Omental fat pad (tissue), 4 donors: Measurements from ENCODE around the gene NDUFB6. TPM values are rescaled to one million over a fixed set of nuclear protein-coding genes. Genes with fewer than 3 reads are reported as not detected.
"Not testable (repeated sequence)": the region's sequence is repeated elsewhere in the genome, so short reads cannot be mapped to it uniquely, and the experiment has no call there.

Experiments used
- ATAC-seq: fragments of 150-250 bp; one replicate; pipeline ENCODE4 v1.9.1; 2016; ENCODE audit warnings: mild to moderate bottlenecking, moderate library complexity; ENCODE audit not compliant: low FRiP score
- DNase-seq: peaks from one replicate; pipeline ENCODE4 v3.0.0-alpha.2; 2019; ENCODE audit warnings: low spot score
- total RNA-seq, 4 donors: library from RNA; depleted of rRNA; stranded (reverse); fragments of >200 nt; gene quantifications; one replicate each; pipeline ENCODE4 v1.1.0, GENCODE V29; 2016
- TF ChIP-seq, protein P1 (sequence below), 3 donors: fragments of 450-650 bp; IDR thresholded peaks; one replicate each; pipeline ENCODE4 v1.5.1; 2016 to 2017; ENCODE audit warnings: antibody characterized with exemption in 3 of 3, mild to moderate bottlenecking in 3 of 3, moderate library complexity in 2 of 3

Gene NDUFB6
- total RNA-seq, 4 donors from 2014 or later = 26.5 to 44.1 (median 37.4) TPM

DNA sequence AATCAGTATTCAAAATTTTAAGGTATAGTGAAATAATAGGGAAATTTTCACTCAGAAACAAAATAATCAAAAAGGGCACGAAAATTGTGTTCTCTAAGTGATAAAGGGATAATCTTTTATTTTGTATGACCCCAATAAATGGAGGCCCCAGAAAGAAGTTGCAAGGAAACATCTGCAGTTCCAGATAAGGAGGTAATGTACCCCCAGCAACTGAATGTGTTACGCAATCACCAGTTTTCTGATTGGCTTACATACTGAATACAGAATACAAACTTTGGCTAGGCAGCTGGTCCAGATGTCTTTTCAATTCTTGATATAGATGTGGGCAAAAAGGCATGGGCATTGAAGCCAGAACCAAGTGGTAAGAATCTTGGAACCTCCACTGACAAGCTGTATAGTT lies 18.9 kb downstream of the NDUFB6 start:
- DNase-seq (no peak), ATAC-seq (no peak)
- TF ChIP-seq, protein P1, sequence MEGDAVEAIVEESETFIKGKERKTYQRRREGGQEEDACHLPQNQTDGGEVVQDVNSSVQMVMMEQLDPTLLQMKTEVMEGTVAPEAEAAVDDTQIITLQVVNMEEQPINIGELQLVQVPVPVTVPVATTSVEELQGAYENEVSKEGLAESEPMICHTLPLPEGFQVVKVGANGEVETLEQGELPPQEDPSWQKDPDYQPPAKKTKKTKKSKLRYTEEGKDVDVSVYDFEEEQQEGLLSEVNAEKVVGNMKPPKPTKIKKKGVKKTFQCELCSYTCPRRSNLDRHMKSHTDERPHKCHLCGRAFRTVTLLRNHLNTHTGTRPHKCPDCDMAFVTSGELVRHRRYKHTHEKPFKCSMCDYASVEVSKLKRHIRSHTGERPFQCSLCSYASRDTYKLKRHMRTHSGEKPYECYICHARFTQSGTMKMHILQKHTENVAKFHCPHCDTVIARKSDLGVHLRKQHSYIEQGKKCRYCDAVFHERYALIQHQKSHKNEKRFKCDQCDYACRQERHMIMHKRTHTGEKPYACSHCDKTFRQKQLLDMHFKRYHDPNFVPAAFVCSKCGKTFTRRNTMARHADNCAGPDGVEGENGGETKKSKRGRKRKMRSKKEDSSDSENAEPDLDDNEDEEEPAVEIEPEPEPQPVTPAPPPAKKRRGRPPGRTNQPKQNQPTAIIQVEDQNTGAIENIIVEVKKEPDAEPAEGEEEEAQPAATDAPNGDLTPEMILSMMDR (IDR thresholded peaks at IDR 0.05) = no peak

DNA sequence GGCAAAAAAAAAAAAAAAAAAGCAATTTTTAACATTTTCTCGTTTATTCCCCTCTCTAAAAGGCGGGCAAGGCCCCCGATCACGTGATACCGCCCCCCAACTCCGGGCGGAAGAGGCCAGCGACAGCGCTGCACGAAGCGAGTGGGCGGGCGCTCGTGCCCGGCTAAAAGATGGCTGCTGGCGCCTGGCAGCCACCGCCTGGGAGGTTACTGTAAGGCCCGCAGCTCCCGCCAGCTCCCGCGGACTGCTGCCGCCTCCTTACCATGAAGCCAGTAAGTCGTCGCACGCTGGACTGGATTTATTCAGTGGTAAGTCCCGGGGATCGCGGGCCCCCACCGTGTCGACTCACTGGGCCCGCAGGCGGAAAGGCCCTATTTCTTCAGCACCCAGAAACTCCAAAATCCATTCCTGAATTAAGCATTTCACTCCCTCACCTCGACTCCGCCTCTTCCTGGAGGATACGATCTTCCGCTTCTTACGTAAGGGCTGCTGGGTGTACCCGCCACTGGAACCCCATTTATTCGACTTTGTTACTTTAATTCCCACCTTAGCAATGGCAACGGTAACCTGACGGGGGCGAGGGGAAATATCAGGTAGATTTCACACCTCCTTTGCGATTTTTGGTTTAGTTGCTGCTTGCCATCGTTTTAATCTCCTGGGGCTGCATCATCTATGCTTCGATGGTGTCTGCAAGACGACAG lies 20.6 kb downstream of the NDUFB6 start, which contains the start of the genes SMIM27 and TOPORS:
TSS of gene SMIM27 (plus strand) at position 156 of the 701 bp plus-strand sequence. CDS start at position 264, 108 bp downstream.
TSS of gene TOPORS (minus strand) at position 415 of the 701 bp plus-strand sequence. CDS start at position 265, 150 bp downstream.
- peak; percentile 92 for ATAC-seq
- peak; percentile 62 for DNase-seq
- TF ChIP-seq, protein P1 (IDR thresholded peaks at IDR 0.05) = no peak

DNA sequence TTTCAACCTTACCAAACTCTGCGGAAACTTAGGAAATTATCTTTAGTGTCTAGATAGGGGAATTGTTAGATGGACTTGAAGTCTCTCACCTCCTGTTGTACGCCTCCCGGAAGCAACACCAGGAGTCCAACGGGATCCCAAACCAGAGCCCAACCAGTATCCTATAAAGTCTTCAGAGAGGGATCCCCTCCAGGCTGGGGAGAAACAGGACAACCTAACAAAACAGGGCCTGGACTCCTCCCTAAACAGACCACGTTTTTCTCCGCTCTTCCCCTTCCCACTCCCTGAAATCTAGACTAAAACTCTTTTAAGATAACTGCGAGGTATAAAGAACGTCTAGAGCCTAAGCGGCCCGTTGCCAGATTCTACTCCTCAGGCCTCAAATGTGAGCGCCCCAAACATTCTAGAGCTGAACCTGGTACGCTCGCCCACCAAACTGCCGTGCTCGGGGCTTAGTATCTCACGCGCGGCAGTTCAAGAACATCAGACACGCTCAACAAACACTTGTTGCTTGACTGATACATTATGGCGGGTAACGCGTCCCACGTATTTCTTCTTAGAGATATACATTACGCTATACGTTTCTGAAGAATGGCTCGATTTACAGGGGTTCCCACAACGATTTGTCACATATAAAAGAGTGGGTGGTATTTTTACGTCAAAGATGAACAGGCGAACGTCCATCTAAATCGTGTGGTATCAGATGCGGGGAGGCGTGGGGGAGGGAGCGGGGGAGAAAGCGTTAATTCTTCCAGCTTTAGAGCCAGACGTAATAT lies 21.5 kb downstream of the NDUFB6 start:
- no peak for DNase-seq
- peak; percentile 35 for ATAC-seq
- TF ChIP-seq, protein P1 (IDR thresholded peaks at IDR 0.05) = no peak

DNA sequence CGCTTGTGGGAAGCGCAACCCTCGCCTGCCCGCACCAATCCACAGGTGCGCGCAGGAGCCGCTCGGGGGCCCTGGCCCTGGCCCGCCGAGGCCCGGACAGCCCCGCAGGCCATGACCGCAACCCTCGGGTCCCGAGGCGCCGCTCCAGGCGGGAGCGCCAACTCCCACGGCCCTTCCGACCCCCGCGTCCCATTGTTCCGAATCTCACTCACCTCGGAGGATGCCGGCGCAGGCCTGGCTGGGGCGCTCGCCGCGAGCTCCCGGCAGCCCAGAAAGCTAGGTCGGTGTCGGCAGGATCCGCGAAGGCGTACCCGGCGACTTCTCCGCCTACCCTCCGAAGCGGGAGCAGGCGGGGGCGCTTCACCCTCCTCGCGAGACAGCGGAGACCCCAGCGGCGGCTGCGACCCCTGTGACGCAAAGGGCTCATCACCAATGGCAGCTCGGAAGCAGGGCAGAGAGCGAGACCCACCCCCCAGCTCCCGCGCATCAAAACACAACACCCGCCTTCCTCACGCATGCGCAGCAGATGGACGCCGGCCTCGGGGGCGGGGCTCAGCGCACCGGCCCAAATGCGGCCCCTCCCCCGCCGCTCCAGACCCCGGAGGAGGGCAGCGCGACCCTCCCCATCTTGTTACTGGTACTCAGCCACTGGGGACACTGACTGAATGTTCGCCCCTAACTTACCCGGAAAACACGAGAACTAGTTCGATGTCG lies 22.2 kb downstream of the NDUFB6 start:
- TF ChIP-seq, protein P1 (IDR thresholded peaks at IDR 0.05) = no peak
- DNase-seq = peak; percentile 84
- ATAC-seq = peak; percentile 85

DNA sequence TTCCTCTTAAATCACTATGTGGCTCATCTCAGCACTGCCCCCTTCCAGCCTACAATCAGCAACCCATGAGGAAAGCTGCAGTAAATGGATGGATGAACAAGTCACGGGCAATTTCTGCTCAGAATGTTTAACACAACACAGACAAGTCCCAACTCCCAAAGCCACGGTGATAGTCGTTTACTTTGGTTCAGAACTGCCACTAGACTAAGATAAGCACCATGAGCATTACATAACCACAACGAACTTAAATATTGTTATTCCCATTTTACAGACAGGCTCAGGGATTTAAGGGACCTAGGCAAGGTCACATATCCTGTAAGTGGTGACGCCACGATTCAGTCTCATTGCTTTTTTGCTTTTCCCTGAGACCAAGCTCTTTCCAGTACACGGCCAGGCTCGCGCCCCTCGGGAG lies 22.8 kb downstream of the NDUFB6 start:
- DNase-seq (no peak), ATAC-seq (no peak)
- TF ChIP-seq, protein P1 (IDR thresholded peaks at IDR 0.05) = no peak

DNA sequence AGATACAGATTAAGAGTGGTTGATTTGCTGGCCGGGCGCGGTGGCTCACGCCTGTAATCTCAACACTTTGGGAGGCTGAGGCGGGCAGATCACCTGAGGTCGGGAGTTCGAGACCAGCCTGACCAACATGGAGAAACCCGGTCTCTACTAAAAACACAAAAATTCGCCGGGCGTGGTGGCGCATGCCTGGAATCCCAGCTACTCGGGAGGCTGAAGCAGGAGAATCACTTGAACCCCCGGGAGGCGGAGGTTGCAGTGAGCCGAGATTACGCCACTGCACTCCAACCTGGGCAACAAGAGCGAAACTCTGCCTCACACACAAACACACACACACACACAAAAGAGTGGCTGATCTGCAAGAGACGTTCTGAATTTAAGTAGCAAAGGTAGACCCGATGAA lies 24.7 kb downstream of the NDUFB6 start:
- not testable (repeated sequence) for DNase-seq, ATAC-seq

DNA sequence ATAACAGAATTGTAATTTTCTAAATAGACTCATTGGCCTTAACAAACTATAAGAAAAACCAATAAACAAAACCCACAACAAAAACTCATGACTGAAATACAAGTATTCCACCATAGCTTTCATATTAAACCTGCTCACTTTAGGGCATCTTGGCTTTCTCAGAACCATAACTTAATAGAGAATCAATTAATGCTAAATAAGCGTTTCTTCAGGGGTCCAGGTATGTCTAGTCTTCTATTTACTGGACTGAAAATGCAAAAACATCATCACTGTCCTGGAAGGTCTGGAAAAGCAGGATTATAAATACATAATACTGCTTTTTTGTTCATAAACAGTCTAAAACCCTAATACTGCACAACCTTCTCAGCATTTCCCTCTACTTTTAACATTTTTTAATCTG lies 27.1 kb downstream of the NDUFB6 start:
- TF ChIP-seq, protein P1 (IDR thresholded peaks at IDR 0.05) = no peak
- ATAC-seq (no peak), DNase-seq (no peak)
